Activated CD4-positive, alpha-beta T cell treated with anti-CD3 and anti-CD28 coated beads, Interleukin-10, Interleukin-2, amounts not matched to agents 100 ng/mL and 50 ng/mL, durations not matched to agents 16 hours and 8 hours (primary cell): ENCODE measurements around the gene SLC38A1.

Source experiments
- DNase-seq: peaks from one replicate; pipeline ENCODE4 v3.0.0-alpha.2; 2020

Gene SLC38A1

DNA sequence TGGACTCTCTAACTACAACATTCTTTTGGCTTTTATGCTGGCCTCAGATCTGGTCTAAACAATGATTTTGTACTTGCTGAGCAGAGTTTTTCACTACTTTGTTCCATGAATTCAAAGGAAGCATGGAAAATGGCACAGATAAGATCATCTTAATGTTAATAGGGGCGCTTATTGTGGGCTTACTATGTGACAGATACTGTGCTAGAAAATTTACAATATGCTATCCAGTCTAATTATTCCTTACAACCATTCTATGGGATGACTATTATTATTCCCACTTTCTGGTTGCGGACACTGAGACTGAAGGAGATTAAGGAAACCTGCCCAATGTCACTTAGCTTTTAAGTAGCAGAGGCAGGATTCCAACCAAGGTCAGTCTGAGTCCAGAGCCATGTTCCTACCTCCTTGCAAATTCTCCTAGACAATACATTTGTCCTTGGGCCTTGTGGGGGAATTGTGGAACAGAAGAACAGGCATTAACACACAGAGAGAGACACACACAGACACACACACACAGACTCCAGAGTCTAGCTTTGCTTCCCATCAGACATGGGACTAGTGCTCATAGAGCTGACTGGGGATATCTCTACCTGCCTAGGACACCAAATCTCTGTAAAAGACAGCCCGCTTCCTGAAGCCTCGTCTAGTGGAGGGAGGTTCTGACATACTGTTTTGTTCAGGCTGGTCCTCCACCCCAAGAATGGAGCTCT lies 107.7 kb downstream of the SLC38A1 start:
- no peak for DNase-seq

DNA sequence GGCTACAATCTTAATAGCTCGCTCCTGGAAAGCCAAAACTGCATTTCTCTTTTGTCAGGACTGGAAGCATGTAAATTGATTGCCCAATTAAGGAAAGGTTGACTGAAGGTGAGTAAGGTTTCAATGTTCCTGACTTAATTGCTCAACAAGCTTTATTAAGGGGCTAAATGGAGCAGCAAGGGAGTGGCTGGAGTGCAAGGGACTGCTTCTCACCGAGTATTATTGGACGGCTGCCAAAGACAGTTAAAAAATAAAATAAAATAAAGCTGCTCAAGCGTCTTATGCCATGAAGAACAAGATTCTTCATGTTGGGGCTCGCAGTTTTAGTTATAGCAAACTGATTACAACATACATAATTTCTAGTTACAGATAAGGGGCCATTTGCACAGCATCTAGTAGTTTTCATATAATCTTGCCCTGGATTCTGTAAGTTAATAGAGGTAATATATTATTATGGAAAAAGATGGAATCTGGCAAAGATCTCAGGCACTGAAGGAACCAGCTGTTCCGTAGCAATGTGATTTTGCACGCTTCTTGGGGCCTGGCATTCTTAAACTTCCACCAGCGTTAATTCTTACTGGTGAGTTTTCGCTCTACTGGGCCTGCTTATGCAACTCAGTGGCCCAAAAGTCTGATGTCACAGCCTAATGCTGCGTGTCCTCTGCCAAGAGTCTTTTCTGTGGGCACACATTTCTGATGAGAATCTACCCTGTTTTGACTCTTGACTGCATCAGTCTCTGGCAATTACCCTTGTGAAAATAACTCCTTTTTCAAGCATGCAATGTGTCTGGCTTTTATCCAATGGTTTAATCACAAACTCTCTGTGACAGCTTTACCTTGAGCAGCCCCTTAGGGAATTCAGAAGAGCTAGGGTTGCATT lies 108.5 kb downstream of the SLC38A1 start:
- DNase-seq: no peak

DNA sequence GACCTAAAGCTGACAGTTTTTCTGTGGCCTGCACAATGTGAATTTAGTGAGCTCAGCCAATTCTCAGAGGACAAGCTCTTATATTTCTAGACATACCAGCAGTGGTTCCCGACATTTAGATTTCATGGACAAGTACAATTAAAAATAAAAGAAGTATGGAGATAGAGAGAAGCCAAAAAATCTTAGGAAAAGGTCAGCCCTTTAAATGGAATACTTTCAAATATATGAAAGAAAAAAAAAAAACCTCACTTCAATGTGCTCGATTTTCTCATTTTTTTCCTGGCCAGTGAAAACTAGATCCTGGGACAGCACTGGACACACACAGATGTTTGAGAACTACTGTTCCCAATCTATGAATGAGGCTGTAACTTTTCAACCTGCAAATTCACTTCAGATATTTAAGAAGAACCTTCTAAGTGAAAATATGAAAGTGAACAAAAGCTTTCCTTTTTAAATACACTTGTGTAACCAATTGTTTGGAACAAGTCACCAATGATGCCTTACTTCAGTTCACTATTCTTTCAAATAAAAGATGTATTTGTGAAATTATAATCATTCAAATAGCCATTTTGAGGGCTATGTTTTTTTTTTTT lies 109.4 kb downstream of the SLC38A1 start:
- DNase-seq: no peak

DNA sequence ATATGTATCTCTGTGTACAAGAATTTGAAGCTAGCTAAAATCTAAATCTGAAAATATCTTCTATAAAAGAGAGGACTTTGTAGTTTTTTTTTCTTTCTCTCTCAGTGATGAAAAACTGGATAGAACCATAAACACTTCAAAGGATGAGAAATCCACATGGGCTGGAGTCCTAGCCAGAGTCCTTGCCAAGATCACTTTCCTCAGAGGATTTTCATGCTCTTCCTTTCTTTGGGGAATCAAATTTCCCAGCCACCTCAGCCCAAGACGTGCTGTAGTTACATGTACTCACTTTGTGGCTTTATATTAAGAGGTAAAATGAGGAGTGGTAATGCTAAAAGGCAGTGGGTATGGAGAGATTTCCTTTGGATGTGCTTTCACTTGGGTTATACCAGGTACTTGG lies 110.3 kb downstream of the SLC38A1 start:
- no peak for DNase-seq

DNA sequence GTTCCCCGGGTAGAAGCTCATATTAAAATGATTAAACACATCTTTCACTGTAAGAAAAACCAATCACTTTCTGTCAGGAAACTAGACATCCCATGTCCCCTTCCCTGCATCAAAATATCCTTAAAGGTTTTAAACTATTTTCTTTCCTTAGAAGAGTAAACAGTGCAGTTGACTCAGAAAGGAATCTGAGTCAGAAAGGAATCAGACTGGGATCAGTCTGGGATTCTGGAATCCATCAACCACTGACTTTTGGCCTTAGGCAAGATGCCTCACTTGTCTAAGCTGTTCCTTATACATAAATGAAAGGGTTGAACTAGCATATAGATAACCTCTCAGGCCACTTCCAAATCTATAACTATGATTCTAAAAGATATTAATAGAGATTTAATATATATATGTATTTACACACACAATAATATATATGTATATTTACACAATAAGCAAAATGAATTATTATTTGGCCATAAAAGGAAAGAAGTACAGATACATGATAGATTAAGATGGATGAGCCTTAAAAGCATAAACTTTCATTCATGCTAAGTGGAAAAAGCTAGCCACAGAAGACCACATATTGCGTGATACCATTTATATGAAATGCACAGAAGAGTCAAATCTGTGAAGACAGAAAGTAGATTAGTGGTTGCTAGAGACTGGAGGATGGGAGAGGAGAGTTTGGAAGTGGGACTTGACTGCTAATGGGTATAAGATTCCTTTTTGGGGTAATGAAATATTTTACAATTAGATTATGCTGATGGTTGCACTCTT lies 114.4 kb downstream of the SLC38A1 start:
- no peak for DNase-seq

DNA sequence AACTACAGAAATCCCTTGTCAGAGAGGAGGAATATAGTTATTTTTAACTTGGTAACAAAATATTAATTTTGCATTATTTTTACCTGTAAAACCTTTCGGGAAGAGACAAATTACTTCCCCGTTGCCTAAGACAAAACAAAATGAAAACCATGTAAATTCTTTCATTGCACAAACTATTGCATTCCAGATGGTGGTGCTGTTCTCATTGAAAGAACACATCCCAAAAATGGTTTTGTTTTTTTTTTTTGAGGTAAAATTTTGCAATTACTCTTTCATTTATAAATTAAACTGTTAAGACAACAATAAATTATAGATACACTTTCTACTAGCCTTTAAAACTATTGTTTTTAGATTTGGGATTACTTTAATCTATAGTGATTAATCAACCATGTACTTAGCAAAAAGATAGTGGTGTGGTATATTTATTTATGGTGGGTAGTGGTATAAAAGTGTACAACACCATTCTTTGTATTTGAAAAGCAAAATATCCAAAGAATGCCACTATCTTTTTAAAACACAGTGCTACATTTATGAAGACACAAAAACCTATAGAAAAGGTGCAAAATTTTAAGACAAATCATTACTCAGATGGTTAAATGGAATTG lies 115.5 kb downstream of the SLC38A1 start:
- peak; percentile 21 for DNase-seq

DNA sequence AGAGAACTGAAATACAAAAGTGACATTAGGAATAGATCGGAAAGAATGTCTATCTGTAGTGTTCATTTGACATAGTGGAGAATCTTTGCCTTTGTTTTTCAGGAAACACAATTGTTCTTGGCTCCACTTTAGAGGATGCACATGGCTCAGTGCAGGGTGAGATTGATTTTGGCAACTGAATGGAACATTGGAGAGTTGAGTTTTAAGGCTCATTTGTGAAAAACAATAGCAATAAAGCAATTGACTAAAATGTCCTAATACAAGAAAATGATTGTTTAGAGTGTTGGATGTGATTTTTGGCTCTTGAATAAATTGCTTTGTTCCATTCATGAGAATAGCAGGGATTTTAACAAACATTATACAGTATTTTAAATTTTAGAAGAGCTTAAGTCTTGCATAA lies 116.4 kb downstream of the SLC38A1 start:
- DNase-seq: no peak

DNA sequence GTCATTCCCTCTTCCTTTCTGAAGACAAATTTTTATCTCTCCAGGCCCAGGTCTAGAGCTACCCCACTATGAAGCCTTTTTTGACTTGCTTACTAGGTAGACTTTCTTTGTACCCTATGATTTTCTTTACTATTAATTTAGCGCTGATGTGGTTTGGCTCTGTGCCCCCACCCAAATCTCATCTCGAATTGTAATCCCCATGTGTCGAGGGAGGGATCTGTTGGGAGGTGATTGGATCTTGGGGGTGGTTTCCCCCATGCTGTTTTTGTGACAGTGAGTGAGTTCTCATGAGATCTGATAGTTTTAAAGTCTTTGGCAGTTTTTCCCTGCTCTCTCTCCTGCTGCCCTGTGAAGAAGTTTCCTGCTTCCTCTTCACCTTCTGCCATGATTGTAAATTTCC lies 118.1 kb downstream of the SLC38A1 start:
- no peak for DNase-seq

DNA sequence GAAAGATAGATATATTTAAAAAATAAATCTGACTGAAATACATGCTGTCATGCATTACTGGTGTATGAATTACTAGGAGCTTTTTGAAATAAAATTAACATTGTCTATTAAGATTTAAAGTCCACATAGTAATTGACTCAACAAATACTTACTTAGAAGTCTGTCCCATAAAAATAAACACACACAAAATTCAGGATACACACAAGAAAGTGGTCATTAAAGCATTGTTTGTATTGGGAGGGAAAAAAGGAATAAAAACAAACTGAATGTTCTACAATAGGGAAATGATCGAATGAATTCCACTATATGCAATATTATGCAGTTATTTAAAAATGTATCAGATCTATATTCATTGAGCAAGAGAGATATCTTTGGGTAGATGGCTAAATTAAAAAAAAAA lies 118.9 kb downstream of the SLC38A1 start:
- no peak for DNase-seq

DNA sequence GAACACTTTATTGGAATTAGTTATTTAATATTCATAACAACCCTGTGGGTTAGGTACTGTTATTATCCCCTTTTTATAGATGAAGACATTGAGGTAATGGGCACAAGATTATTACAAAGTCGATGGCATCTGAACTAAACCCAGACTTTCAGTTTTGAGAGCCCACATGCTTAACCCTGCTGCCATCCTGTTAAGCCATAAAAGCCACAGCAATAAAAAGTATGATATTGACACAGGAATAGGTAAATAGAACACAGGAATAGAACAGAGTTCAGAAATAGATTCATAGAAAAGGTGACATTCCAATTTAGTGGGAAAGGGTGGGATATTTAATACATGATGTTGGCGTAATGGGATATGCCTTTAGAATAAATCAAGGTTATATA lies 119.8 kb downstream of the SLC38A1 start:
- no peak for DNase-seq

DNA sequence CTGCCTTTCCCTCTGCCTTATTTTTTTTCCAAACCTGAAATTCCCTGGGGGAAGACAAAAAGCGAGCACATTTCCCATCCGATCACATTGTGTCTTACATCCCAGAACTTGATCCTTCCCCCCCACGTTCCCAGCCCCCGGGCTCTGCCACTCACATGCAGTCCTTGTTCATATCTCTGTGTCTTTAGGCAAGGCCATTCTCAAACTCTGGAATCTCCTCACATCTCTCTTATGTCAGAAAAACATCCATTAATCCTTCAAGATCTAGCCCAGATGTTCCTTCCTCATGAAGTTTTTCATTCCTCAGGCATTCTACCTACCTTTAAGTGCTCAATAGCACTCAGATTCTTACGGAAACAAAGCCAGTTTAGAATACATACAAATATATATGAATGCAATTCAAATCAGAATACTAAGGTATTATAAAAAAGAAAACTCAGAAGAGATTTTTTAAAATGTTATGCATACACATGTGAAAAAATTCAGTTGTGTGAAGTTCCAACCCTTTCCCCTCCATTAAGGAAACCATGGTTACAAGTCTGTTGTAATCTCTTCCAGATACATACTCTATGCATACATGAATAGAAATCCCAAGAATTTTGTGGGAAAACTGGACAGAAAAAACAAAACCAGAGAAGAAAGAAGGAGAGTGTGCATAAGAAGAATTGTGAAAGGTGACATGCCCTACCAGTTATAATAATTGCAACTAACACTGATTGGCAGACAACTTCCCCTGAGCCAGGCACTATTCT lies 120.3 kb downstream of the SLC38A1 start:
- DNase-seq: no peak

DNA sequence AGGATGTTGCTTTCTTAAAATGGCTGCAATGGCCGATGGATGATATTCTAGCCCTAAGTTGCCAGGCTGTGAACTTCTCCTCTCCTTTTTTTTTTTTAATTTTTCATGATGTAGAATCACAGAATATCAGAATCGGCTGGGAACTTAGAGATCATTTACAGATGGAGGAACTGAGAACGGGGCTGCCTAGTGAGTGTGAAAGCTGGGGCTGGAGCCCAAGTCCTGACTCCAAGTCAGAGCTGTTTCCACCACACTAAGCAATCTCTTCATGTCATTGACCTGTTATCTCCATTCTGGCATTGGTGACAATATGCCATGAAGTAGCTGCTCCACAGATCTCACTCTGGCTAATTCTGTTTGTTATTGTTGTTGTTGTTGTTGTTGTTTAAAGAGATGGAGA lies 121.7 kb downstream of the SLC38A1 start:
- no peak for DNase-seq

DNA sequence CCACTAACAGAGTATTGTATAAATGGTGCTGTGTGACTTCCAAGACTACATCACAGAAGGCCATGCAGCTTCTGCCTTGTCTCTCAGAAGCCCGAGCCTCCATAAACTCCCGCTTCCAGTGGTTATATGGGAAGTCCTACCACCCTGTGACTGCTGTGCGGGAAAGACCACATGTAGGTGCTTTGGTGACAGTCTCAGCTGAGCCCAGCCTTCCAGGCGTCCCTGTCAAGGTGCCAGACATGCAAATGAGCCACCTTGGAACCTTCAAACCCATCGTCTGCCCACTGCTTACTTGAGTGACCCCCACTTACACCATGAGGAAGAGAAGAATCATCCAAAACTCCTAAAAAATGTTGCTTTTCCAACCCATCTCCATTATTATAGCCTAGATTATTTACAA lies 123.0 kb downstream of the SLC38A1 start:
- no peak for DNase-seq

DNA sequence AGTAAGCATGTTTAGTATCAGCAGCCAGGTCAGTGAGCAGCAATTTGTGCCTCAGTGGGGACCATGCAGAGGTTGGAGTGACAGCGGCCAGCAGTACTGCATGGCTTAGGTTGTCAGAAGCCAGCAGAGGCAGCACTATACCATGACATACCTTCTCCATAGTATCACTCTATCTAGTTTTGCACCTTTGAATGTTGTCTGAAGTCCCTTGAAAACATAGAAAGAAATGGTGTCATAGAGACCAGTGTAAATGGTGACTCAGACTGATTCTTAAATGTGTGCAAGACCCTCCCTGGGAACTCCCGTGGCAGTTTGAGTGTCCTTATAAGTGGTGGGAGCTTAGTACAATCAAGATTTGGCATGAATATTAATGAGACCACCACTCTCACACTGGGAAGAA lies 124.4 kb downstream of the SLC38A1 start:
- no peak for DNase-seq

DNA sequence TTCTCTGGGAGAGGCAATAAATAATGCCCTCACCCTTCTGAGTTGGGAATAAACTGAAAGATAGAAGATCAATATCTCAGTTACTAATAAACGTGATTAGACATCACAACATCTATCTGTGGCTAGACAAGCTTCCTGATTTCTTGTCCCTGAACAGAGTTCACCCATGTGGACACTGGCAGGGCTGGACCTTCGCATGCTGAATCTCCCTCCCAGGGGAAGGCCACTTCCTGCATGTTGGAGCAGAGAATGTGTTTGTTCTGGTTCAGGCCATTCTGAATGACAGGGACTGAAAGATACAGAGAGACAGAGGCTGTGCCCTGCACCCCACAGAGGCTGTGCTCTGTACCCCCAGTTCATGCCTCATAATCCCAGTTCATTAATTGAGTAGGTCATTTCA lies 132.6 kb downstream of the SLC38A1 start:
- no peak for DNase-seq

DNA sequence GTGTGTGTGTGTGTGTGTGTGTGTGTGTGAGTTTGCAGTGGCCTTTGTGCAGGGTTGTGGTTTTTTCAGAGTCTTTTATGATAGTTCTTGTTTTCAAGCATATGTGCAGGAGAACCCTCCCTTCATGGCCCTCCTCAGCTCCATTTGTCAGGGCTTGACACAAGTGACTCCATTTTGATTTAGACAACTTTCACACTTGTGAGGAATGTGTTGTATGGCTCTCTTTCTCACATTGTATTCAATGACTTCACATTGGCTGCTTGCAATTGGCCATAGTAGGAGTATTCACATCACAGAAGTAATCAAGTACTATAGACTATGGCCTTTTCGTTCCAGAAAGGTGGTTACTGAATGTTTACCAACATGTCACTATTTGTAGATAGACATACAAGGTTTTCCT lies 133.1 kb downstream of the SLC38A1 start:
- DNase-seq: no peak

DNA sequence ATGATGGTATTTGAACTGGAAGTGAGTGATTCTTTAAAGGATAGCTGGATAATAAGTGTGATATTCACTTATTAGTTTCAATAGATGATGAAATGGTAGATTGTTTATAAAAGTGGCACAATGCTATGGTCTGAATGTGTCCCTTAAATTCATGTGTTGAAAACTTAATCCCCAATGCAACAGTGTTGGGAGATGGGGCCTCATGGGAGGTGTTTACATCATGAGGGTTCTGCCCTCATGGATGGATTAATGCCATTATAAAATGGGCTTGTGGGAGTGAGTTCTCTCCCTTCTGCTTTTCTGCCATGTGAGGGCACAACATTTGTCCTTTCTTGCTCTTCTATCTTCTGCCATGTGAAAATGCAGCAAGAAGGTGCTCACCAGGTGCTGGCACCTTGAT lies 134.0 kb downstream of the SLC38A1 start:
- no peak for DNase-seq

DNA sequence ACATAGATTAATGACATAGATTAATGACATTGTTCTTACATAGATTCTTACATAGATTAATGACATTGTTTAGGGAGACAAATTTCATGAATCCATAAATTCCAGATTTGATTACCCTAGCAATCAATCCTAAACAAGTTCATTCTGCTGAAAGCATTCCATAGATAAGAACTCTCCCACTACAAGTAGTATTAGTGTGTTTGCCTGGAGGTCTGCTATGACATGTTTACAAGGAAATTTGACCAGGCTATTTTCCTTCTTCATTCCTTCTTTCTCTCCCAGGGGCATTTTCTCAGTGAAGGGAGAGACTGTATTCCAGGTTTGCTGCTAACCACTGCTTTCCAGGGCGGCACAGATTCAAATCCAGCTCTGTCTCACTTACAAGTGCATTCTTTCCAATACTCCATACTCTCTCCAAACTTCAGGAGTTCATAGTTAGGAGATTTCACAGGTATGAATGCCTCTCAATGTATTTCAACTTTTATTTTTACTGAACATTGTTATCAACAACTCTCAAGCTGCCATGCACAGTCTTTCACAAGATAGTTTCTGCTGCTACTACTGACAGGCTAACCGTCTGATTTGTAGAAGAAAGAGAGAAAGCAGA lies 134.5 kb downstream of the SLC38A1 start:
- DNase-seq: no peak

DNA sequence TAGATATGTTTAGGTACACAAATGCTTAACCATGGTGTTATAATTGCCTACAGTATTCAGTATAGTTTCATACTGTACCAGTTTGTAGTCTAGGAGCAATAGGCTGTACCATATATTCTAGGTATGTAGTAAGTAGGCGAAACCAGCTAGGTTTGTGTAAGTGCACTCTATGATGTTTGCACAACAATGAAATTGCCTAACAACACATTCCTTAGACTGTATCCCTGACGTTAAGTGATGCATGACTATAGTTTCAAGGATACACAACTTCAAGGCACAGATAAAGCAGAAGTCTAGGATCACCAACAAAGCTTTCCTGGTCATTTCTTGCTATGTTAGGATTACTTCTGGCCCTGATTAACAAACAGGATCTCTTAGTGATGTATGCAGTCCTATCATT lies 135.1 kb downstream of the SLC38A1 start:
- DNase-seq: no peak
